ENCODE data around the gene TRAPPC6A.
A peak's percentile ranks its signal among the peaks of the same experiment; 100 is the strongest.

Gene TRAPPC6A

GRCh38 chr19:45184115-45184514 is 6.1 kb upstream of the TRAPPC6A start:
- Histone ChIP-seq H3K36me3 (ENCODE audit: control insufficient read depth in 1 of 2, insufficient read depth in 2 of 2, low read length in 2 of 2) (peaks cover 5 to 7% of the 10 kb centered on the region in 2 donors), H3K4me3 (ENCODE audit: low read depth in 1 of 2, low read length in 2 of 2) (no peak overlapping the region), H3K9me3 (ENCODE audit: control insufficient read depth in 1 of 2, low read length in 2 of 2) (no peaks in the 10 kb centered on the region), H3K27me3 (ENCODE audit: low read depth, low read length) (no peaks in the 10 kb centered on the region), H3K27ac (ENCODE audit: low read length) (no peak overlapping the region), H3K4me1 (ENCODE audit: control insufficient read depth in 1 of 2, insufficient read depth in 2 of 2, low read length in 2 of 2) (peaks cover 0 to 22% of the 10 kb centered on the region in 2 donors)

DNA sequence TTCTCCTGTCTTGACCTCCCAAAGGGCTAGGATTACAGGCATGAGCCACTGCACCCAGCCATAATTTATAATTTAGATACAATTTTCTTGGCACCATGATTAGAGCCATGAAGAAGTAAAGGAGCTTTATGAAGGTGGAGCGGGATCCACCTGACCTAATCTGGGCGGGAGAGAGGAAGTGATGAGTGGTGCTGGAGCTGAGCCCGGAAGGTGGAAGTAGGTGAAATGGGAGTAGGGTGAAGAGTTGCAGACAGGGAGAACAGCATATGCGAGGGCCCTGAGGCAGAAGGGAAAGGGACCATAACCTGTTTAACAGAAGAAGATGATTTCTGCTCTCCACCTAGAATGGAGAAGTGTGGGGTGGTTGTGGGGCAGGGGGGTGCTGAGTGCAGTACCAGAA is 4.7 kb upstream of the TRAPPC6A start:
- H3K4me3 ChIP-seq (ENCODE audit: low read depth in 1 of 2, low read length in 2 of 2), result no peak overlapping the region
- H3K27ac ChIP-seq (ENCODE audit: low read length), result no peak overlapping the region
- no peaks in the 10 kb centered on the region for H3K27me3 ChIP-seq (ENCODE audit: low read depth, low read length)
- H3K36me3 ChIP-seq (ENCODE audit: control insufficient read depth in 1 of 2, insufficient read depth in 2 of 2, low read length in 2 of 2), result peaks cover 5 to 7% of the 10 kb centered on the region in 2 donors
- peaks cover 0 to 22% of the 10 kb centered on the region in 2 donors for H3K4me1 ChIP-seq (ENCODE audit: control insufficient read depth in 1 of 2, insufficient read depth in 2 of 2, low read length in 2 of 2)
- H3K9me3 ChIP-seq (ENCODE audit: control insufficient read depth in 1 of 2, low read length in 2 of 2), result no peaks in the 10 kb centered on the region

GRCh38 chr19:45180936-45181335 is 2.9 kb upstream of the TRAPPC6A start:
- no peak overlapping the region for H3K27ac ChIP-seq (ENCODE audit: low read length)

DNA sequence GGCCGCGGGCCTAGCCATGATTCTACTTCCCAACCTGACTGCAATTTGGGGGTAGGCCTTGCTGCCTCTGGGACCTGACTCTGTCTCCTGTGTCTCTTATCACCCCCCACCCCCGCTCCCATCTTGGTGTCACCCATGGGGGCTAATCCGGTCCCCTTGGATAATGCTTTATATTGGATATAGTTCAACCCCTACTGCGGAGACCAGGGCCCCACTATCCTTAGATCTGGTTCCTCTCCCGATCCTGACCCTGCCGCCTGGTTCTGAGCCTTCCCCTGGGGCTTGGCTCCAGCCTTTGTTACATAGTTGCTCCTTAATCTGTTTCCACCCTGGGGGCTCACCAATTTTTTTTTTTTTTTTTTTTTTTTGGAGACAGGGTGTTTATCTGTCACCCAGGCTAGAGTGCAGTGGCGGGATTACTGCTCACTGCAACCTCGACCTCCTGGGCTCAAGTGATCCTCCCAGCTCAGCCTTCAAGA is 1.9 kb upstream of the TRAPPC6A start:
- H3K4me1 ChIP-seq (ENCODE audit: control insufficient read depth in 1 of 2, insufficient read depth in 2 of 2, low read length in 2 of 2), result peaks cover 0 to 30% of the 10 kb centered on the region in 2 donors
- H3K36me3 ChIP-seq (ENCODE audit: control insufficient read depth in 1 of 2, insufficient read depth in 2 of 2, low read length in 2 of 2), result peaks cover 5 to 7% of the 10 kb centered on the region in 2 donors
- H3K4me3 ChIP-seq (ENCODE audit: low read depth in 1 of 2, low read length in 2 of 2), result peak overlapping the region; percentile 39 to 74
- no peaks in the 10 kb centered on the region for H3K27me3 ChIP-seq (ENCODE audit: low read depth, low read length)
- H3K9me3 ChIP-seq (ENCODE audit: control insufficient read depth in 1 of 2, low read length in 2 of 2), result no peaks in the 10 kb centered on the region
- no peak overlapping the region for H3K27ac ChIP-seq (ENCODE audit: low read length)

More at GRCh38 chr19:45180936-45181335, 2.9 kb upstream of the TRAPPC6A start:
- peaks cover 0 to 30% of the 10 kb centered on the region in 2 donors for H3K4me1 ChIP-seq (ENCODE audit: control insufficient read depth in 1 of 2, insufficient read depth in 2 of 2, low read length in 2 of 2)
- H3K36me3 ChIP-seq (ENCODE audit: control insufficient read depth in 1 of 2, insufficient read depth in 2 of 2, low read length in 2 of 2), result peaks cover 5 to 7% of the 10 kb centered on the region in 2 donors
- H3K9me3 ChIP-seq (ENCODE audit: control insufficient read depth in 1 of 2, low read length in 2 of 2), result no peaks in the 10 kb centered on the region
- H3K4me3 ChIP-seq (ENCODE audit: low read depth in 1 of 2, low read length in 2 of 2), result no peak overlapping the region
- H3K27me3 ChIP-seq (ENCODE audit: low read depth, low read length), result no peaks in the 10 kb centered on the region

GRCh38 chr19:45179072-45179891 is 1.2 kb upstream of the TRAPPC6A start:
- Histone ChIP-seq H3K36me3 (ENCODE audit: control insufficient read depth in 1 of 2, insufficient read depth in 2 of 2, low read length in 2 of 2) (peaks cover 5 to 7% of the 10 kb centered on the region in 2 donors), H3K4me1 (ENCODE audit: control insufficient read depth in 1 of 2, insufficient read depth in 2 of 2, low read length in 2 of 2) (peaks cover 0 to 30% of the 10 kb centered on the region in 2 donors), H3K27me3 (ENCODE audit: low read depth, low read length) (no peaks in the 10 kb centered on the region), H3K27ac (ENCODE audit: low read length) (peak overlapping the region; percentile 79), H3K9me3 (ENCODE audit: control insufficient read depth in 1 of 2, low read length in 2 of 2) (no peaks in the 10 kb centered on the region), H3K4me3 (ENCODE audit: low read depth in 1 of 2, low read length in 2 of 2) (peak overlapping the region; percentile 74 to 82)

DNA sequence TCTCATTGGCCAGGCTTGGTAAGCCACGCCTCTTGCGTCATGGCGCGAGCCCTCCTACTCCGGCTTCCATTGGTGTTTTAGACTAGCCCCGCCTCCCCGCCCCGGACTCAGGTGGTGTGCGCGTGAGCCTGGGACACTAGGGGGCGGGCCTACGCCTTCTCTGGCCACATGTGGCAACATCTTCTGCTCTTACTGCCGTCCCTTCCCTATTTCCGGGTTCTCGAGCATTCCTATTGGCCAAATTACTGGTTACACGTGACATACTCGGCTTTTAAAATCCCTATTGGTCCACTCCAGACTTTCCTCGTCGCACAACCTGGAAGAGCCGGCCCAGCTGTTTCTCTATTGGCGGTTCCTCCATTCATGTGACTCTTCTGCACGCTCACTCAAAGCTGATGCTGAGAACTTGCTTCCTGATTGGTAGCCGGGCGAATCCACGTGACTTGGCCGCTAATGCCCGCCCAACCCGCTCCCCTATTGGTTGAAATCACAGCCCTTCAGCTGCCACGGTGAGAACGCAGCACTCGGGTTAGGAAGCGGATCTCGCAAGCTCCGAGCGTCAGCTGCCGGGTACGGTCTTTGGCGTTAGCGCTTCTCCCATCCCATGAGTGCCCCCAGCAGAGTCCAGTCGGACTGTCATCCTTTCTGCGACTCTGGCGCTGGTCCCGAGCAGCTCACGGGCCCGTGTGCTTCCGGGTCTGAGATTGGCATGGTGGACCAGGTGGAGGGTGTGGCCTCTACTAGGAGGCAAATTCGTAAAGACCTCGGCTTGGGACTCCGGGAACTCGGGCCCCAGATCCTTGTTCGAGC is 430 bp upstream of the TRAPPC6A start, which contains the start of gene BLOC1S3:
Gene BLOC1S3 (plus strand): TSS at position 523 of the 810 bp plus-strand sequence. CDS start 513 bp downstream, outside the sequence.
- peak within 1 kb of the TSS; percentile 78 to 82 for H3K4me3 ChIP-seq (ENCODE audit: low read depth in 1 of 2, low read length in 2 of 2)
- H3K27ac ChIP-seq (ENCODE audit: low read length), result peak within 1 kb of the TSS; percentile 92
- no peaks in the 10 kb centered on the region for H3K27me3 ChIP-seq (ENCODE audit: low read depth, low read length)
- no peaks in the 10 kb centered on the region for H3K9me3 ChIP-seq (ENCODE audit: control insufficient read depth in 1 of 2, low read length in 2 of 2)
- peaks cover 0 to 30% of the 10 kb centered on the region in 2 donors for H3K4me1 ChIP-seq (ENCODE audit: control insufficient read depth in 1 of 2, insufficient read depth in 2 of 2, low read length in 2 of 2)
- H3K36me3 ChIP-seq (ENCODE audit: control insufficient read depth in 1 of 2, insufficient read depth in 2 of 2, low read length in 2 of 2), result peaks cover 5 to 7% of the 10 kb centered on the region in 2 donors

DNA sequence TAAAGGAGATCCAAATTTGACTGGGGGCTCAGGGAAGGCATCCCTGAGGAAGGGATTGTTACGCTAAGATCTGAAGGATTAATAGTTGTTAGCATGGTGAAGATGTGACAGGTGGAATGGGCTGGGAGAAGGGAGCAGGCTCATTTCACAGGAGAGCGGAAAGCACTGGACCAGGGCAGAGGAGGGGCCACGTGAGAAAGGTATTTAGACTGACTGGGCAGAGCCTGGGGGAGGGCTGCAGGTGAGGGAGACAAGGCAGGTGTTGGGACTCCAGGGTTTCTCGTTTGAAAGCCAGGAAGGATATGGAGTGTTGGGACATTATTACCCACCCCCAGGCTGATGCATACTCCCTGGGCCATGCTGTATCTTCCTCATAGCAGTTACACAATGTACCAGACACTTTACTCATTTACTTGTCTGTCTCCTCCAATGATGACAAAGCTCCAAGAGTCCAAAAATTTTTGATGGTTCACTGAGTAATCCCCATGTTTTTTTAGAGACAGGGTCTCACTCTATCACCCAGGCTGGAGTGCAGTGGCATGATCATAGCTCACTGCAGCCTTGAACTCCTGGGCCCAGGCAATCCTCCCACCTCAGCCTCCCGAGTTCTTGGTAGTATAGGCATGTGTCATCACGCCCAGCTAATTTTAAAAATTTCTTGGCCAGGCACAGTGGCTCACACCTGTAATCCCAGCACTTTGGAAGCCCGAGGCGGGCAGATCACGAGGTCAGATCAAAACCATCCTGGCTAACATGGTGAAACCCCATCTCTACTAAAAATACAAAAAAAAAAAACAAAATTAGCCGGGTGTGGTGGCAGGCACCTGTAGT is 2.3 kb downstream of the TRAPPC6A start:
- Histone ChIP-seq H3K9me3 (ENCODE audit: control insufficient read depth in 1 of 2, low read length in 2 of 2) (no peaks in the 10 kb centered on the region), H3K27me3 (ENCODE audit: low read depth, low read length) (no peaks in the 10 kb centered on the region), H3K4me1 (ENCODE audit: control insufficient read depth in 1 of 2, insufficient read depth in 2 of 2, low read length in 2 of 2) (peaks cover 0 to 19% of the 10 kb centered on the region in 2 donors), H3K27ac (ENCODE audit: low read length) (no peak overlapping the region), H3K36me3 (ENCODE audit: control insufficient read depth in 1 of 2, insufficient read depth in 2 of 2, low read length in 2 of 2) (no peaks in the 10 kb centered on the region), H3K4me3 (ENCODE audit: low read depth in 1 of 2, low read length in 2 of 2) (no peak overlapping the region)

- Histone ChIP-seq H3K36me3 (ENCODE audit: control insufficient read depth in 1 of 2, insufficient read depth in 2 of 2, low read length in 2 of 2) (no peaks in the 10 kb centered on the region), H3K4me1 (ENCODE audit: control insufficient read depth in 1 of 2, insufficient read depth in 2 of 2, low read length in 2 of 2) (peaks cover 0 to 8% of the 10 kb centered on the region in 2 donors), H3K27ac (ENCODE audit: low read length) (no peak overlapping the region), H3K27me3 (ENCODE audit: low read depth, low read length) (no peaks in the 10 kb centered on the region), H3K4me3 (ENCODE audit: low read depth in 1 of 2, low read length in 2 of 2) (no peak overlapping the region), H3K9me3 (ENCODE audit: control insufficient read depth in 1 of 2, low read length in 2 of 2) (no peaks in the 10 kb centered on the region)
Measured at GRCh38 chr19:45173816-45174215, 4.2 kb downstream of the TRAPPC6A start.

GRCh38 chr19:45172611-45173208 is 5.3 kb downstream of the TRAPPC6A start:
- Histone ChIP-seq H3K27ac (ENCODE audit: low read length) (no peak overlapping the region), H3K4me1 (ENCODE audit: control insufficient read depth in 1 of 2, insufficient read depth in 2 of 2, low read length in 2 of 2) (peaks cover 0 to 8% of the 10 kb centered on the region in 2 donors), H3K9me3 (ENCODE audit: control insufficient read depth in 1 of 2, low read length in 2 of 2) (no peaks in the 10 kb centered on the region), H3K4me3 (ENCODE audit: low read depth in 1 of 2, low read length in 2 of 2) (no peak overlapping the region), H3K36me3 (ENCODE audit: control insufficient read depth in 1 of 2, insufficient read depth in 2 of 2, low read length in 2 of 2) (no peaks in the 10 kb centered on the region), H3K27me3 (ENCODE audit: low read depth, low read length) (no peaks in the 10 kb centered on the region)

DNA sequence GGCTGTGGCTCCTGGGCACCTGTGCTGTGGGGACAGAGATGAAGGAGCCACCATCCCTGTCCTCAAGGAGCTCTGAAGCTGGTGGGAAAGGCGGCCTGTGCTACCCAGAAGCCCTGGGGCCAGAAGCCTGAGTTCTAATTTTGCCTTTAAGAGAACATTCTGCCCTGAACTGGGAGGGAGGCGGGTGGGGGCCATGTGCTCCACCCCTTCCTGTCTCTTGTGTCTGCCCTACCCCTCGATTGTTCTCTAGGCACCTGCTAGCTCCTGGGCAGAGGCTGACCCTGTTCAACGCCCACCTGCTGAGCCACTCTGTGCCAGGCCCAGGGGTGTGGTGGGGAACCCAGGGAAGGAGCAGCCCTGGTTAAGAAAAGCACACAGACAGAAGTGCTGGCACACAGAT is 5.9 kb downstream of the TRAPPC6A start:
- Histone ChIP-seq H3K27ac (ENCODE audit: low read length) (no peak overlapping the region), H3K4me1 (ENCODE audit: control insufficient read depth in 1 of 2, insufficient read depth in 2 of 2, low read length in 2 of 2) (peaks cover 0 to 2% of the 10 kb centered on the region in 2 donors)

More for the DNA sequence above, 5.9 kb downstream of the TRAPPC6A start:
- H3K9me3 ChIP-seq (ENCODE audit: control insufficient read depth in 1 of 2, low read length in 2 of 2), result no peaks in the 10 kb centered on the region
- H3K36me3 ChIP-seq (ENCODE audit: control insufficient read depth in 1 of 2, insufficient read depth in 2 of 2, low read length in 2 of 2), result no peaks in the 10 kb centered on the region
- no peak overlapping the region for H3K4me3 ChIP-seq (ENCODE audit: low read depth in 1 of 2, low read length in 2 of 2)
- no peaks in the 10 kb centered on the region for H3K27me3 ChIP-seq (ENCODE audit: low read depth, low read length)

Measured in muscle layer of duodenum (tissue), 2 donors.